HepG2 (cell line): ENCODE results near the gene ZNF146.

Source experiments
- FOXM1 ChIP-seq: sonication (generic); formaldehyde crosslinking; IDR thresholded peaks from 2 replicates; pipeline ENCODE4 v1.5.0; 2020; ENCODE audit warnings: missing genetic modification reagents
- HIVEP1 ChIP-seq: sonication (generic); formaldehyde crosslinking; IDR thresholded peaks from 2 replicates; pipeline ENCODE4 v1.4.0; 2020; ENCODE audit warnings: mild to moderate bottlenecking, missing genetic modification reagents
- KDM4B ChIP-seq: sonication (generic); formaldehyde crosslinking; IDR thresholded peaks from 2 replicates; pipeline ENCODE4 v1.4.0; 2020; ENCODE audit warnings: missing genetic modification reagents
- NFRKB ChIP-seq: fragments of 450-650 bp; IDR thresholded peaks from 2 replicates; pipeline ENCODE4 v1.6.1; 2017
- NR3C1 ChIP-seq: sonication (generic); formaldehyde crosslinking; IDR thresholded peaks from 2 replicates; pipeline ENCODE4 v1.4.0; 2020; ENCODE audit warnings: missing genetic modification reagents
- THAP11 ChIP-seq: IDR thresholded peaks from 2 replicates; pipeline ENCODE4 v1.6.1; 2016; ENCODE audit warnings: missing biosample characterization, missing genetic modification reagents
- TP53 ChIP-seq: sonication (generic); formaldehyde crosslinking; conservative IDR thresholded peaks from 2 replicates; pipeline ENCODE4 v1.4.0; 2020; ENCODE audit warnings: missing genetic modification reagents
- YEATS4 ChIP-seq: sonication (generic); formaldehyde crosslinking; IDR thresholded peaks from 2 replicates; pipeline ENCODE4 v1.4.0; 2020; ENCODE audit warnings: missing genetic modification reagents, borderline replicate concordance
- ZFP41 ChIP-seq: sonication (generic); formaldehyde crosslinking; IDR thresholded peaks from 2 replicates; pipeline ENCODE4 v1.4.0; 2020; ENCODE audit warnings: mild to moderate bottlenecking, missing genetic modification reagents, borderline replicate concordance
- ZNF460 ChIP-seq: sonication (generic); formaldehyde crosslinking; IDR thresholded peaks from 2 replicates; pipeline ENCODE4 v1.5.1; 2020; ENCODE audit warnings: missing genetic modification reagents, mild to moderate bottlenecking, borderline replicate concordance
- ZNF749 ChIP-seq: sonication (generic); formaldehyde crosslinking; IDR thresholded peaks from 2 replicates; pipeline ENCODE4 v1.8.0; 2022; ENCODE audit warnings: mild to moderate bottlenecking, missing genetic modification reagents, moderate library complexity, borderline replicate concordance
- TF ChIP-seq, protein P1 (sequence below): conservative IDR thresholded peaks from 2 replicates; pipeline ENCODE4 v1.6.1; 2018; ENCODE audit warnings: missing genetic modification reagents
- TF ChIP-seq, protein P2 (sequence below): sonication (generic); formaldehyde crosslinking; IDR thresholded peaks from 2 replicates; pipeline ENCODE4 v1.4.0; 2020; ENCODE audit warnings: mild to moderate bottlenecking, low read depth, missing genetic modification reagents
- TF ChIP-seq, protein P3 (sequence below): sonication (generic); formaldehyde crosslinking; IDR thresholded peaks from 2 replicates; pipeline ENCODE4 v1.5.0; 2020; ENCODE audit warnings: missing genetic modification reagents

DNA sequence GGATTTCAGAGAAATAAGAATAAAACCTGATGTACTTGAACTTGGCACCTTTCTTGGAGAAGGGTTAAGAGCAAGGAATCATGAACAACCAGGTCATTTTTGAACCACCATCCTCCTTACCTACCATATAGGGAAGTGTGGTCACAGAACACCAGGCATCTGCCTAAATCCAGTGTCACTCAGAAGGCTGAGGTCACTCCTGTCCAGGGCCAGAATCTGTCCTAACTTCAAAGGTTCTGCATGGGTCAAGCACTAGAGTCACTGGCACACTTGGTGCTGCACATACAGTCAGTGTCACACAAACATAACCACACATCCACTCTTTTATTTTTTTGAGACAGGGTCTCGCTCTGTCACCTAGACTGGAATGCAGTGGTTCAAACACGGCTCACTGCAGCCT lies 2.0 kb upstream of the ZNF146 start:
- TF ChIP-seq NFRKB (no peak), NR3C1 (no peak), FOXM1 (CRISPR knock-in tag) (no peak), ZFP41 (CRISPR knock-in tag) (no peak), KDM4B (CRISPR knock-in tag) (no peak), ZNF749 (CRISPR knock-in tag) (no peak), ZNF460 (CRISPR knock-in tag) (no peak), TP53 (CRISPR knock-in tag) (no peak), HIVEP1 (no peak), THAP11 (CRISPR knock-in tag) (no peak), YEATS4 (CRISPR knock-in tag) (no peak)
- TF ChIP-seq, protein P1, sequence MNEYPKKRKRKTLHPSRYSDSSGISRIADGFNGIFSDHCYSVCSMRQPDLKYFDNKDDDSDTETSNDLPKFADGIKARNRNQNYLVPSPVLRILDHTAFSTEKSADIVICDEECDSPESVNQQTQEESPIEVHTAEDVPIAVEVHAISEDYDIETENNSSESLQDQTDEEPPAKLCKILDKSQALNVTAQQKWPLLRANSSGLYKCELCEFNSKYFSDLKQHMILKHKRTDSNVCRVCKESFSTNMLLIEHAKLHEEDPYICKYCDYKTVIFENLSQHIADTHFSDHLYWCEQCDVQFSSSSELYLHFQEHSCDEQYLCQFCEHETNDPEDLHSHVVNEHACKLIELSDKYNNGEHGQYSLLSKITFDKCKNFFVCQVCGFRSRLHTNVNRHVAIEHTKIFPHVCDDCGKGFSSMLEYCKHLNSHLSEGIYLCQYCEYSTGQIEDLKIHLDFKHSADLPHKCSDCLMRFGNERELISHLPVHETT (CRISPR knock-in tag), result no peak
- TF ChIP-seq, protein P2, sequence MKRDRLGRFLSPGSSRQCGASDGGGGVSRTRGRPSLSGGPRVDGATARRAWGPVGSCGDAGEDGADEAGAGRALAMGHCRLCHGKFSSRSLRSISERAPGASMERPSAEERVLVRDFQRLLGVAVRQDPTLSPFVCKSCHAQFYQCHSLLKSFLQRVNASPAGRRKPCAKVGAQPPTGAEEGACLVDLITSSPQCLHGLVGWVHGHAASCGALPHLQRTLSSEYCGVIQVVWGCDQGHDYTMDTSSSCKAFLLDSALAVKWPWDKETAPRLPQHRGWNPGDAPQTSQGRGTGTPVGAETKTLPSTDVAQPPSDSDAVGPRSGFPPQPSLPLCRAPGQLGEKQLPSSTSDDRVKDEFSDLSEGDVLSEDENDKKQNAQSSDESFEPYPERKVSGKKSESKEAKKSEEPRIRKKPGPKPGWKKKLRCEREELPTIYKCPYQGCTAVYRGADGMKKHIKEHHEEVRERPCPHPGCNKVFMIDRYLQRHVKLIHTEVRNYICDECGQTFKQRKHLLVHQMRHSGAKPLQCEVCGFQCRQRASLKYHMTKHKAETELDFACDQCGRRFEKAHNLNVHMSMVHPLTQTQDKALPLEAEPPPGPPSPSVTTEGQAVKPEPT (CRISPR knock-in tag), result no peak
- TF ChIP-seq, protein P3, sequence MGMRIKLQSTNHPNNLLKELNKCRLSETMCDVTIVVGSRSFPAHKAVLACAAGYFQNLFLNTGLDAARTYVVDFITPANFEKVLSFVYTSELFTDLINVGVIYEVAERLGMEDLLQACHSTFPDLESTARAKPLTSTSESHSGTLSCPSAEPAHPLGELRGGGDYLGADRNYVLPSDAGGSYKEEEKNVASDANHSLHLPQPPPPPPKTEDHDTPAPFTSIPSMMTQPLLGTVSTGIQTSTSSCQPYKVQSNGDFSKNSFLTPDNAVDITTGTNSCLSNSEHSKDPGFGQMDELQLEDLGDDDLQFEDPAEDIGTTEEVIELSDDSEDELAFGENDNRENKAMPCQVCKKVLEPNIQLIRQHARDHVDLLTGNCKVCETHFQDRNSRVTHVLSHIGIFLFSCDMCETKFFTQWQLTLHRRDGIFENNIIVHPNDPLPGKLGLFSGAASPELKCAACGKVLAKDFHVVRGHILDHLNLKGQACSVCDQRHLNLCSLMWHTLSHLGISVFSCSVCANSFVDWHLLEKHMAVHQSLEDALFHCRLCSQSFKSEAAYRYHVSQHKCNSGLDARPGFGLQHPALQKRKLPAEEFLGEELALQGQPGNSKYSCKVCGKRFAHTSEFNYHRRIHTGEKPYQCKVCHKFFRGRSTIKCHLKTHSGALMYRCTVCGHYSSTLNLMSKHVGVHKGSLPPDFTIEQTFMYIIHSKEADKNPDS (CRISPR knock-in tag), result no peak
